Measurements from ENCODE around the gene YWHAB. TPM values are rescaled to one million over a fixed set of nuclear protein-coding genes. Genes with fewer than 3 reads are reported as not detected.

Gene YWHAB
- polyA plus RNA-seq, 1 of the 3 experiments (the other 2 are of a cell fraction), result 84.3 TPM

GRCh38 chr20:44848254-44849015, 37.1 kb upstream of the YWHAB start:
- Histone ChIP-seq H3K9ac (no peak overlapping the region), H3K79me2 (ENCODE audit: insufficient read depth) (no peaks in the 10 kb centered on the region), H3K4me2 (no peak overlapping the region), H3K9me3 (no peaks in the 10 kb centered on the region), H3K27ac (ENCODE audit: low read depth in 2 of 2, low read length in 1 of 2) (no peak overlapping the region), H3F3A (replicated peaks; ENCODE audit: insufficient read depth) (no peaks in the 10 kb centered on the region), H3K4me3 (ENCODE audit: low read depth in 2 of 2, low read length in 1 of 2) (no peak overlapping the region), H2AFZ (ENCODE audit: low read depth) (no peak overlapping the region), H3K27me3 (ENCODE audit: insufficient read depth) (no peaks in the 10 kb centered on the region; the same call in 1 of the 2 replicates), H3K4me1 (ENCODE audit: control insufficient read depth in 1 of 2, insufficient read depth in 2 of 2, low read depth in 1 of 2, low read length in 1 of 2) (no peaks in the 10 kb centered on the region), H4K20me1 (ENCODE audit: insufficient read depth) (no peaks in the 10 kb centered on the region), H3K36me3 (replicated peaks in 1 of 2; ENCODE audit: control insufficient read depth in 1 of 2, insufficient read depth in 2 of 2, low read length in 1 of 2) (no peaks in the 10 kb centered on the region), H3K9me2 (no peaks in the 10 kb centered on the region)
- TF ChIP-seq CTCF (IDR thresholded peaks at IDR 0.05) (no peak), YY1 (IDR thresholded peaks at IDR 0.05; ENCODE audit: low read depth) (no peak), EP300 (IDR thresholded peaks at IDR 0.05; ENCODE audit: borderline replicate concordance in 1 of 2, low read depth in 1 of 2, low read length in 1 of 2) (no peak), GATA2 (CRISPR knock-in tag; IDR thresholded peaks at IDR 0.05) (no peak), REST (IDR thresholded peaks at IDR 0.05; ENCODE audit: low read depth, low read length) (no peak), TEAD4 (IDR thresholded peaks at IDR 0.05; ENCODE audit: borderline replicate concordance, insufficient read depth) (no peak), ZBTB33 (IDR thresholded peaks at IDR 0.05; ENCODE audit: borderline replicate concordance, low read depth) (no peak), NRF1 (IDR thresholded peaks at IDR 0.05; ENCODE audit: low read depth, low read length) (no peak), RAD21 (IDR thresholded peaks at IDR 0.05; ENCODE audit: low read length) (no peak), CHD2 (IDR thresholded peaks at IDR 0.05; ENCODE audit: low read length, partially characterized antibody) (no peak), MEF2A (IDR thresholded peaks at IDR 0.05; ENCODE audit: borderline replicate concordance, low read depth) (no peak)
- TF ChIP-seq, protein P1, sequence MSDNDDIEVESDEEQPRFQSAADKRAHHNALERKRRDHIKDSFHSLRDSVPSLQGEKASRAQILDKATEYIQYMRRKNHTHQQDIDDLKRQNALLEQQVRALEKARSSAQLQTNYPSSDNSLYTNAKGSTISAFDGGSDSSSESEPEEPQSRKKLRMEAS (IDR thresholded peaks at IDR 0.05; ENCODE audit: low read depth), result no peak
- no peak for DNase-seq
- ChIA-PET POLR2A (no interaction called here), CTCF (interaction anchor here (1.0 to 4.3 kb wide), 5 partner anchors 48 to 162 kb away, joined by 3 to 13 read pairs (median 4); no protein-coding TSS in a partner anchor)
- 36% methylated on average over 4 of the region's 4 CpGs for WGBS (ENCODE audit: low lambda C conversion rate)

All from SK-N-SH (cell line).